A549 (cell line): Measurements from ENCODE around the gene SELENOK. TPM values are rescaled to one million over a fixed set of nuclear protein-coding genes. Genes with fewer than 3 reads are reported as not detected.

Experiments used
- ATAC-seq, 2 experiments: fragments of 200-7000 bp in 1 of 2; fragments of >200 bp in 1 of 2; cut with Nextera tagmentation in 1 of 2; cut with Tn5 transposase in 1 of 2; 3 replicates each; pipeline versions ENCODE4 v1.8.0 to v1.9.1; 2018 to 2020; ENCODE audit warnings: mild to moderate bottlenecking in 1 of 2, moderate library complexity in 1 of 2
- CTCF ChIA-PET: fragments of 300-600 bp; sonication (Branson Sonifier 250); formaldehyde crosslinking; extraction: SDS; loops from one replicate; lab custom pipeline; 2021; ENCODE audit warnings: antibody characterized with exemption, inconsistent platforms; lab: Yijun Ruan, JAX
- POLR2A ChIA-PET: fragments of 350-600 bp; formaldehyde crosslinking; extraction: SDS; loops from one replicate; lab custom pipeline; 2021; ENCODE audit warnings: antibody characterized with exemption, inconsistent platforms; lab: Yijun Ruan, JAX
- DNase-seq, 2 experiments: peaks; one replicate each; pipeline versions ENCODE4 v3.0.0 to v3.0.0-alpha.2; 2011 to 2016; ENCODE audit warnings: low read depth in 1 of 2, low spot score in 1 of 2
- FAIRE-seq: peaks from 2 replicates; lab custom pipeline; 2011; peaks lifted over from hg19 to GRCh38; lab: Jason Lieb, UNC
- H3K27ac ChIP-seq, 2 experiments: fragments of >200 bp; sonication (Bioruptor Twin); formaldehyde crosslinking; 3 replicates each; pipeline ENCODE4 v1.5.1; 2016 to 2017
- H3K4me1 ChIP-seq: fragments of >200 bp; sonication (Bioruptor Twin); formaldehyde crosslinking; 3 replicates; pipeline ENCODE4 v1.6.1; 2016
- H3K4me2 ChIP-seq: fragments of >200 bp; sonication (Bioruptor Twin); formaldehyde crosslinking; 3 replicates; pipeline ENCODE4 v1.6.1; 2016
- H3K4me3 ChIP-seq: fragments of >200 bp; sonication (Bioruptor Twin); formaldehyde crosslinking; 3 replicates; pipeline ENCODE4 v1.5.1; 2016
- H3K9me3 ChIP-seq: fragments of >200 bp; sonication (Bioruptor Twin); formaldehyde crosslinking; 3 replicates; pipeline ENCODE4 v1.6.1; 2016
- BHLHE40 ChIP-seq: IDR thresholded peaks from 2 replicates; pipeline ENCODE4 v1.6.1; 2012; ENCODE audit warnings: low read depth, low read length, inconsistent platforms
- CBX2 ChIP-seq: fragments of 200-600 bp; sonication (generic); IDR thresholded peaks from 2 replicates; pipeline ENCODE4 v1.6.1; 2016; ENCODE audit warnings: low read depth, mild to moderate bottlenecking, borderline replicate concordance
- CBX8 ChIP-seq: fragments of 200-600 bp; sonication (generic); IDR thresholded peaks from 2 replicates; pipeline ENCODE4 v1.6.1; 2016
- CEBPB ChIP-seq, 2 experiments: fragments of >200 bp in 1 of 2; sonication (Bioruptor Twin) in 1 of 2; formaldehyde crosslinking in 1 of 2; IDR thresholded peaks; 2 replicates each; pipeline ENCODE4 v1.6.1; 2012 to 2016
- CHD4 ChIP-seq: fragments of 200-600 bp; sonication (generic); IDR thresholded peaks from 2 replicates; pipeline ENCODE4 v1.6.1; 2016; ENCODE audit warnings: antibody characterized with exemption, mild to moderate bottlenecking, borderline replicate concordance
- ESRRA ChIP-seq: fragments of 150-350 bp; IDR thresholded peaks from 2 replicates; pipeline ENCODE4 v1.6.1; 2014; ENCODE audit warnings: mild to moderate bottlenecking, low read length, borderline replicate concordance
- FOXS1 ChIP-seq: fragments of 250-450 bp; sonication (Bioruptor Pico); IDR thresholded peaks from 2 replicates; pipeline ENCODE4 v1.5.0; 2020; ENCODE audit warnings: mild to moderate bottlenecking, moderate library complexity
- HDAC2 ChIP-seq: fragments of 200-600 bp; sonication (generic); IDR thresholded peaks from 2 replicates; pipeline ENCODE4 v1.6.1; 2016
- HOXA7 ChIP-seq: fragments of 250-450 bp; sonication (Bioruptor Pico); IDR thresholded peaks from 2 replicates; pipeline ENCODE4 v1.5.0; 2020; ENCODE audit warnings: mild to moderate bottlenecking, moderate library complexity
- HOXB5 ChIP-seq: fragments of 250-450 bp; sonication (Bioruptor Pico); IDR thresholded peaks from 2 replicates; pipeline ENCODE4 v1.5.0; 2020; ENCODE audit warnings: mild to moderate bottlenecking, moderate library complexity
- JUN ChIP-seq, 2 experiments: fragments of >200 bp; sonication (Bioruptor Twin); formaldehyde crosslinking; IDR thresholded peaks; 2 replicates in 1 of 2; 3 replicates in 1 of 2; pipeline ENCODE4 v1.6.1; 2016 to 2017
- JUNB ChIP-seq: fragments of >200 bp; sonication (Bioruptor Twin); formaldehyde crosslinking; IDR thresholded peaks from 2 replicates; pipeline ENCODE4 v1.6.1; 2016
- MAFK ChIP-seq: fragments of 450-650 bp; IDR thresholded peaks from 2 replicates; pipeline ENCODE4 v1.6.1; 2014; ENCODE audit not compliant: partially characterized antibody
- NR3C1 ChIP-seq: fragments of >200 bp; sonication (Bioruptor Twin); formaldehyde crosslinking; IDR thresholded peaks from 3 replicates; pipeline ENCODE4 v1.6.1; 2017
- PHF8 ChIP-seq: fragments of 200-600 bp; sonication (generic); IDR thresholded peaks from 2 replicates; pipeline ENCODE4 v1.6.1; 2016; ENCODE audit warnings: low read depth, mild to moderate bottlenecking, antibody characterized with exemption, moderate library complexity, borderline replicate concordance
- POLR2A ChIP-seq: IDR thresholded peaks from 2 replicates; pipeline ENCODE4 v1.6.1; 2012; ENCODE audit warnings: mild to moderate bottlenecking, low read length
- RCOR1 ChIP-seq: fragments of 150-350 bp; IDR thresholded peaks from 2 replicates; pipeline ENCODE4 v1.6.1; 2014; ENCODE audit warnings: antibody characterized with exemption, low read length, low read depth
- RFX5 ChIP-seq: fragments of 450-650 bp; IDR thresholded peaks from 2 replicates; pipeline ENCODE4 v1.7.1; 2014; ENCODE audit warnings: antibody characterized with exemption, mild to moderate bottlenecking, moderate library complexity
- TP53 ChIP-seq: fragments of 250-450 bp; sonication (Bioruptor Pico); IDR thresholded peaks from 2 replicates; pipeline ENCODE4 v1.5.0; 2021; ENCODE audit warnings: mild to moderate bottlenecking, moderate library complexity
- ZSCAN20 ChIP-seq: fragments of 250-450 bp; sonication (Bioruptor Pico); IDR thresholded peaks from 2 replicates; pipeline ENCODE4 v1.8.0; 2022; ENCODE audit warnings: mild to moderate bottlenecking, moderate library complexity
- WGBS: methylation state at CpG from one replicate; pipeline ENCODE4 v1.1.6; 2017; ENCODE audit errors: missing lambda C conversion rate; 5-methylcytosine and 5-hydroxymethylcytosine counted together
- polyA plus RNA-seq, 4 experiments: library from polyadenylated mRNA; depleted of rRNA in 3 of 4; stranded (reverse); fragments of >200 nt; fragmentation: RNase III in 1 of 4; extraction: RNeasy Plus Mini Kit Qiagen cat#74134 plus additional on column Dnase treatment in 1 of 4; gene quantifications; 2 replicates in 3 of 4; 3 replicates in 1 of 4; pipeline ENCODE4 v1.2.3, GENCODE V29; 2011 to 2017
- TF ChIP-seq, protein P1 (sequence below): IDR thresholded peaks from 2 replicates; pipeline ENCODE4 v1.6.1; 2012
- TF ChIP-seq, protein P2 (sequence below): fragments of 250-450 bp; sonication (Bioruptor Pico); IDR thresholded peaks from 2 replicates; pipeline ENCODE4 v1.5.0; 2021; ENCODE audit warnings: mild to moderate bottlenecking, moderate library complexity, borderline replicate concordance
- TF ChIP-seq, protein P3 (sequence below): fragments of 200-600 bp; sonication (generic); IDR thresholded peaks from 2 replicates; pipeline ENCODE4 v1.6.1; 2016; ENCODE audit warnings: antibody characterized with exemption, mild to moderate bottlenecking, moderate library complexity
- TF ChIP-seq, protein P4 (sequence below): fragments of >200 bp; sonication (Bioruptor Twin); formaldehyde crosslinking; IDR thresholded peaks from 2 replicates; pipeline ENCODE4 v1.6.1; 2016
- TF ChIP-seq, protein P5 (sequence below): fragments of >200 bp; sonication (Bioruptor Twin); formaldehyde crosslinking; IDR thresholded peaks from 3 replicates; pipeline ENCODE4 v1.5.1; 2016

SELENOK gene
- polyA plus RNA-seq, 2 of the 4 experiments (the other 2 are of a cell fraction): 44.3 to 54.3 TPM

DNA sequence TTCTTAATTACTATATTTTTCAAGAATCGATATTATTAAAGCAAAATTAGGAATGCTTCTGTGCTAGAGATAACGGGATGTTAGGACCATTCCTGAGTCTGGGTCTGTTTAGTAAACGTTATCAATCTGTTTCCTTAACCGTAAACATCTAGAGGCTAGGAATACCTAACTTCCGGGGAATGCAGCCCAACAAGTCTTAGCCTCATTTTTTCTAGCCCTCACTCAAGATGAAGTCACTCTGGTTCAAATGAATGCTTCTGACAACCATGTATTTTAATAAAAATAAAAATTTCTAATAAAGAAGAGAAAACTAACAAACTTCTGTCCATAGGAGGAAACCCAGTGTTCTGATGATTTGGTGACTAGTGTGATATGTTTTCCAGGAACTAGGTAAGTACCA, 11.1 kb upstream of the SELENOK start:
- ChIA-PET POLR2A (no interaction called here), CTCF (no interaction called here)
- Histone ChIP-seq H3K27ac (no peak overlapping the region), H3K4me1 (no peaks in the 10 kb centered on the region), H3K9me3 (no peaks in the 10 kb centered on the region), H3K4me3 (no peak overlapping the region), H3K4me2 (no peak overlapping the region)
- TF ChIP-seq PHF8 (no peak), ZSCAN20 (CRISPR knock-in tag) (no peak), CHD4 (no peak), CEBPB (IDR thresholded peaks at IDR 0.05) (no peak), TP53 (CRISPR knock-in tag) (no peak), JUNB (no peak), JUN (IDR thresholded peaks at IDR 0.05) (no peak)
- TF ChIP-seq, protein P1, sequence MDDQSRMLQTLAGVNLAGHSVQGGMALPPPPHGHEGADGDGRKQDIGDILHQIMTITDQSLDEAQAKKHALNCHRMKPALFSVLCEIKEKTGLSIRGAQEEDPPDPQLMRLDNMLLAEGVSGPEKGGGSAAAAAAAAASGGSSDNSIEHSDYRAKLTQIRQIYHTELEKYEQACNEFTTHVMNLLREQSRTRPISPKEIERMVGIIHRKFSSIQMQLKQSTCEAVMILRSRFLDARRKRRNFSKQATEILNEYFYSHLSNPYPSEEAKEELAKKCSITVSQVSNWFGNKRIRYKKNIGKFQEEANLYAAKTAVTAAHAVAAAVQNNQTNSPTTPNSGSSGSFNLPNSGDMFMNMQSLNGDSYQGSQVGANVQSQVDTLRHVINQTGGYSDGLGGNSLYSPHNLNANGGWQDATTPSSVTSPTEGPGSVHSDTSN: no peak
- DNase-seq: no peak
- no peak for FAIRE-seq
- WGBS: 28% methylated on average over 5 of the region's 5 CpGs
- ATAC-seq: no peak

DNA sequence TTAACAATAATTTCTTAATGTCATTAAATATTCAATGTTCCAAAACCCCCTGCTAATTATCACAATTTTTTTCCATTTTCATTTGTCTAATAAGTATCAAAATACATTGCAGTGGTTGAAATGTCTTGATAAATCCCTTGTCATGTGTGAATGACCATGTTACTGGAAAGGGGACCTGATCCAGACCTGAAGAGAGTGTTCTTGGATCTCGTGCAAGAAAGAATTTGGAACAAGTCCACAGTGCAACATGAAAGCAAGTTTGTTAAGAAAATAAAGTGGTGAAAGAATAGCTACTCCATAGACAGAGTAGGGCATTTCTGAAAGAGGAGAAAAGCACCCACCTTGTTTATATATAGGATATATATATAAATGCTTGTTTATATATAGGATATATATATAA, 10.4 kb upstream of the SELENOK start:
- POLR2A ChIA-PET: no interaction called here
- CTCF ChIA-PET: no interaction called here
- TF ChIP-seq, protein P2, sequence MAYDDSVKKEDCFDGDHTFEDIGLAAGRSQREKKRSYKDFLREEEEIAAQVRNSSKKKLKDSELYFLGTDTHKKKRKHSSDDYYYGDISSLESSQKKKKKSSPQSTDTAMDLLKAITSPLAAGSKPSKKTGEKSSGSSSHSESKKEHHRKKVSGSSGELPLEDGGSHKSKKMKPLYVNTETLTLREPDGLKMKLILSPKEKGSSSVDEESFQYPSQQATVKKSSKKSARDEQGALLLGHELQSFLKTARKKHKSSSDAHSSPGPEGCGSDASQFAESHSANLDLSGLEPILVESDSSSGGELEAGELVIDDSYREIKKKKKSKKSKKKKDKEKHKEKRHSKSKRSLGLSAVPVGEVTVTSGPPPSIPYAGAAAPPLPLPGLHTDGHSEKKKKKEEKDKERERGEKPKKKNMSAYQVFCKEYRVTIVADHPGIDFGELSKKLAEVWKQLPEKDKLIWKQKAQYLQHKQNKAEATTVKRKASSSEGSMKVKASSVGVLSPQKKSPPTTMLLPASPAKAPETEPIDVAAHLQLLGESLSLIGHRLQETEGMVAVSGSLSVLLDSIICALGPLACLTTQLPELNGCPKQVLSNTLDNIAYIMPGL: no peak
- TF ChIP-seq HDAC2: no peak
- no peak for TF ChIP-seq CBX2
- TF ChIP-seq POLR2A: no peak
- TF ChIP-seq JUN (IDR thresholded peaks at IDR 0.05): no peak
- TF ChIP-seq FOXS1 (CRISPR knock-in tag): no peak
- H3K4me3 ChIP-seq: no peak overlapping the region
- DNase-seq (no peak), FAIRE-seq (no peak), ATAC-seq (no peak)
- H3K4me2 ChIP-seq: no peak overlapping the region
- no peaks in the 10 kb centered on the region for H3K4me1 ChIP-seq
- H3K9me3 ChIP-seq: no peaks in the 10 kb centered on the region
- 4% methylated on average over 1 of the region's 1 CpG for WGBS
- no peak overlapping the region for H3K27ac ChIP-seq

DNA sequence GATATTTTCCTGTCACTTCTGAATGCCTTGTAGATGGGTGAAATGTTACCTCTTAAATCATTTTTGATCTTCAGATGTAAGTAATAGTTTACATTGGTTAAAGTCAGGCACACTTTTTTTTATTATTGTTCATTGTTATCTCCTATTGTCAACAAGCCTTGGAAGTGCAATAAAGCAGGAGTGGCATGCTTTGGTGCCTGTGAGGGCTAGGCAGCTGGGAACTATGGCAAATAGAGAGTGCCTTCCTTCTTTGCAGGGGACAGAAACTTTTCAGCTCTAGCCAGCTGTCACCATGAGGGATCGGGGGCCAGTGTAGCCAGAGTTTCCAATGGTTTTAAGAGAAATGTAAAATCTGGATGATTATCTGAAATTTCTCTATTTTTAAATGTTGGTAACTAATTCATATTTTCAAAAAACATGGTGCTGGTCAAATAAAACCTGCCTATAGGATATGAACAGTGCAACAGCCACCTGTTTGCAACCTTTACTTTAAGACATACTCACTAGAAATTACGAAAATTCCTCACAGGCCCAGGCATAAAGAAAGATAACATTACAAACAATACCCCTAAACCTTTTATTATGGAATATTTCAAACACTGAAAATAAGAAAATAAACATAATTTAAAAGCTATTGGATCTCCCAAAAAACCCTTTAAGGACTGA, 9.1 kb upstream of the SELENOK start:
- Histone ChIP-seq H3K4me3 (no peak overlapping the region), H3K27ac (no peak overlapping the region), H3K4me1 (no peaks in the 10 kb centered on the region), H3K4me2 (no peak overlapping the region), H3K9me3 (no peaks in the 10 kb centered on the region)
- ATAC-seq: no peak
- WGBS: 25% methylated on average over 2 of the region's 2 CpGs
- no peak for DNase-seq
- POLR2A ChIA-PET: interaction anchor here (0.6 kb wide), 1 partner anchor 1434 kb away, joined by 4 read pairs; no protein-coding TSS in a partner anchor
- FAIRE-seq: no peak
- CTCF ChIA-PET: no interaction called here
- TF ChIP-seq MAFK (no peak), CHD4 (no peak), RCOR1 (no peak), ESRRA (no peak), HOXA7 (CRISPR knock-in tag) (no peak), BHLHE40 (no peak), HDAC2 (no peak), NR3C1 (no peak), JUNB (no peak), POLR2A (no peak), RFX5 (no peak), ZSCAN20 (CRISPR knock-in tag) (no peak), HOXB5 (no peak), CBX8 (no peak)
- TF ChIP-seq, protein P3, sequence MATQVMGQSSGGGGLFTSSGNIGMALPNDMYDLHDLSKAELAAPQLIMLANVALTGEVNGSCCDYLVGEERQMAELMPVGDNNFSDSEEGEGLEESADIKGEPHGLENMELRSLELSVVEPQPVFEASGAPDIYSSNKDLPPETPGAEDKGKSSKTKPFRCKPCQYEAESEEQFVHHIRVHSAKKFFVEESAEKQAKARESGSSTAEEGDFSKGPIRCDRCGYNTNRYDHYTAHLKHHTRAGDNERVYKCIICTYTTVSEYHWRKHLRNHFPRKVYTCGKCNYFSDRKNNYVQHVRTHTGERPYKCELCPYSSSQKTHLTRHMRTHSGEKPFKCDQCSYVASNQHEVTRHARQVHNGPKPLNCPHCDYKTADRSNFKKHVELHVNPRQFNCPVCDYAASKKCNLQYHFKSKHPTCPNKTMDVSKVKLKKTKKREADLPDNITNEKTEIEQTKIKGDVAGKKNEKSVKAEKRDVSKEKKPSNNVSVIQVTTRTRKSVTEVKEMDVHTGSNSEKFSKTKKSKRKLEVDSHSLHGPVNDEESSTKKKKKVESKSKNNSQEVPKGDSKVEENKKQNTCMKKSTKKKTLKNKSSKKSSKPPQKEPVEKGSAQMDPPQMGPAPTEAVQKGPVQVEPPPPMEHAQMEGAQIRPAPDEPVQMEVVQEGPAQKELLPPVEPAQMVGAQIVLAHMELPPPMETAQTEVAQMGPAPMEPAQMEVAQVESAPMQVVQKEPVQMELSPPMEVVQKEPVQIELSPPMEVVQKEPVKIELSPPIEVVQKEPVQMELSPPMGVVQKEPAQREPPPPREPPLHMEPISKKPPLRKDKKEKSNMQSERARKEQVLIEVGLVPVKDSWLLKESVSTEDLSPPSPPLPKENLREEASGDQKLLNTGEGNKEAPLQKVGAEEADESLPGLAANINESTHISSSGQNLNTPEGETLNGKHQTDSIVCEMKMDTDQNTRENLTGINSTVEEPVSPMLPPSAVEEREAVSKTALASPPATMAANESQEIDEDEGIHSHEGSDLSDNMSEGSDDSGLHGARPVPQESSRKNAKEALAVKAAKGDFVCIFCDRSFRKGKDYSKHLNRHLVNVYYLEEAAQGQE: no peak
- TF ChIP-seq, protein P4, sequence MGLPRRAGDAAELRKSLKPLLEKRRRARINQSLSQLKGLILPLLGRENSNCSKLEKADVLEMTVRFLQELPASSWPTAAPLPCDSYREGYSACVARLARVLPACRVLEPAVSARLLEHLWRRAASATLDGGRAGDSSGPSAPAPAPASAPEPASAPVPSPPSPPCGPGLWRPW: no peak
- TF ChIP-seq, protein P5, sequence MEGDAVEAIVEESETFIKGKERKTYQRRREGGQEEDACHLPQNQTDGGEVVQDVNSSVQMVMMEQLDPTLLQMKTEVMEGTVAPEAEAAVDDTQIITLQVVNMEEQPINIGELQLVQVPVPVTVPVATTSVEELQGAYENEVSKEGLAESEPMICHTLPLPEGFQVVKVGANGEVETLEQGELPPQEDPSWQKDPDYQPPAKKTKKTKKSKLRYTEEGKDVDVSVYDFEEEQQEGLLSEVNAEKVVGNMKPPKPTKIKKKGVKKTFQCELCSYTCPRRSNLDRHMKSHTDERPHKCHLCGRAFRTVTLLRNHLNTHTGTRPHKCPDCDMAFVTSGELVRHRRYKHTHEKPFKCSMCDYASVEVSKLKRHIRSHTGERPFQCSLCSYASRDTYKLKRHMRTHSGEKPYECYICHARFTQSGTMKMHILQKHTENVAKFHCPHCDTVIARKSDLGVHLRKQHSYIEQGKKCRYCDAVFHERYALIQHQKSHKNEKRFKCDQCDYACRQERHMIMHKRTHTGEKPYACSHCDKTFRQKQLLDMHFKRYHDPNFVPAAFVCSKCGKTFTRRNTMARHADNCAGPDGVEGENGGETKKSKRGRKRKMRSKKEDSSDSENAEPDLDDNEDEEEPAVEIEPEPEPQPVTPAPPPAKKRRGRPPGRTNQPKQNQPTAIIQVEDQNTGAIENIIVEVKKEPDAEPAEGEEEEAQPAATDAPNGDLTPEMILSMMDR: no peak
